GM12892 (cell line): ENCODE data around the gene PMM1.

Source experiments
- DNase-seq: peaks from one replicate; pipeline ENCODE4 v3.0.0; 2011; ENCODE audit not compliant: insufficient read length
- FAIRE-seq: peaks from 2 replicates; lab custom pipeline; 2011; peaks lifted over from hg19 to GRCh38; lab: Jason Lieb, UNC
- POLR2A ChIP-seq: IDR thresholded peaks from 2 replicates; pipeline ENCODE4 v1.6.1; 2011; ENCODE audit warnings: low read depth, low read length, control low read depth
- POLR2AphosphoS5 ChIP-seq: IDR thresholded peaks from 2 replicates; pipeline ENCODE4 v1.6.1; 2011; ENCODE audit warnings: low read depth, low read length, control low read depth
- TAF1 ChIP-seq: IDR thresholded peaks from 2 replicates; pipeline ENCODE4 v1.6.1; 2011; ENCODE audit warnings: low read depth, mild to moderate bottlenecking, control low read depth, low read length, borderline replicate concordance

PMM1 gene

DNA sequence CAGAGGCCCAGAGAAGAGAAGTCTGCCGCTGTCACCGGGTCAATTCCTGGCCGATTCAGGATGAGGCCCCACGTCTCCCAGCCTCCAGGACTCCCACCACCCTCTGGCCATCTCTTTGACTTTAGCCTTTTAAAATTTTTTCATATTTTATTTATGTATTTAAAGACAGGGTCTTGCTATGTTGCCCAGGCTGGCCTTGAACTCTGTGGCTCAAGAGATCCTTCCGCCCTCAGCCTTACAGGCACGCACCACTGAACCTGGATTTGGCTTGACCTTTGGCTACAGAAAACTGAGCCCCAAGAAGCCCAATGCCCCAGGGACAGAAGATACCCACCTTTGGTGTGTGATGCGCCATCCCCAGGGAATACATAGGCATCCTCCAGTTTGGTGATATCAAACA lies 49.3 kb downstream of the PMM1 start:
- no peak for FAIRE-seq
- TF ChIP-seq POLR2A: no peak
- TF ChIP-seq POLR2AphosphoS5: no peak
- no peak for TF ChIP-seq TAF1
- DNase-seq: no peak

DNA sequence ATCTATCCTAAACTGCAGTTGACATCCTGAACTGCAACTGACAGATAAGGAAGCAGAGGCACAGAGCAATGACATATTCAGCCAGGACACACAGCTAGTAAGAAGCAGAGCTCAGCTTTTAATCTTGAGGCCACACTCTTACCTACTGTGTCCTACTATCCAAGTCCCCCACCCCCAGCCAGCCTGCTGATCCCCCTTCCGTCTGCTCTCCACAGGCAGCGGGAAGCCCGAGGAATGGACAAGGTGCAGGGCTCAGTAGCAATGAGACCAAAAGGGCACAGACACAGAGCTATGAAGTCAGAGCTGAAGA lies 49.7 kb downstream of the PMM1 start:
- TF ChIP-seq POLR2A: no peak
- no peak for TF ChIP-seq TAF1
- TF ChIP-seq POLR2AphosphoS5: no peak
- FAIRE-seq (no peak), DNase-seq (no peak)

DNA sequence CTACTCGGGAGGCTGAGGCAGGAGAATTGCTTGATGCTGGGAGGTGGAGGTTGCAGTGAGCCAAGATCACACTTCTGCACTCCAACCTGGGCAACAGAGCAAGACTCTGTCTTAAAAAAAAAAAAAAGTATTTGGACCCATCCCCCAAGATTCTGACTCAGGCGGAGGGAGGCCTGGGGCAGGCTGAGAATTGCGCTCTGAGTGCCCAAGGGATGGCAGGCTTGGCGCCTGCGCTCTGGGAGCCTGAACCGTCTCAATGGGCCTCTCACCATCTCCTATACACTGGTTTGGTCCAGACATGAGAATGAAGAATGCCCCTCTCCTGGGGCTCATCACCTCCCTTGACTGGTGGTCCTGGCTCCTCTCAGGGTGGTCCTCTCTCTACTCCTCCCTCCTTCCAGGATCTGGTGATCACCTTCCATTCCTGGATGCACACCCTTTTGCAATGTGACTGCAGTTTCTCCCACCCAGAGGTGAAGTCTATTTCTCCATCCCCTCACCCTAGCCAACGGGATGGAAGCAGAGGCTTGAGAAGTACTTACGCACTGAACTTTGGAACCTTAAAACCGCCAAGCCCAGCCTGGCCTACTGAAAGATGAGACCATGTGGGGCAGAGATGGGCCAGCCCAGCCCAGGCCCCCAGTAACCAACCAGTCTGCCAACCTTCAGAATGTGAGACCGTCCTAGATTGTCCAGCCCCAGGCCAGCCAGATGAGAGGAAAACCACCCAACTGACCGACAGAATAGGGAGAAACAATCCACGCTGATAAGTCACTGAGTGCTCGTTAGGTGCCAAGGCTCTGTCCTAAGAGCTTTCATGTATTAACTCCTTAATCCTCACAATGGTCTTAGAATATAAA lies 50.3 kb downstream of the PMM1 start:
- TF ChIP-seq POLR2AphosphoS5: no peak
- no peak for TF ChIP-seq POLR2A
- no peak for TF ChIP-seq TAF1
- DNase-seq (no peak), FAIRE-seq (no peak)

DNA sequence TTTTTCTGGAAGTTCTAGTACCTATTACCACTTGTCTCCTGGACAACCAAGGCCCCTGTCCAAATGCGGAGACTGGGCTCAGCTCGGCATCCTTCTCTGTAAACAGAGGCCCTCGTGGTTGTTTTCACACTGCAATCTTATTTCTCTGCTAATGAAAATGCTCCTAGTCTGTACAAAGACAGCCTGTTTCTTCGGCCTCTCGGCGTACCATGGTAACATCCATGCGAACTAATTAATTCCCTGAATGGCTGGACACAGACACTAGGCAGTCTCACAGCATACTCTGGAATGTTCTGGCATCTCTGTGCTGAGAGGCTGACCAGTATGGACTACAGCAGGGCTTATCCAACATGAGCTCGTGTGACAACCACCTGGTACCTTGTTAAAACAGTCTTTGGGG lies 51.1 kb downstream of the PMM1 start:
- FAIRE-seq (no peak), DNase-seq (no peak)
- TF ChIP-seq POLR2AphosphoS5 (no peak), TAF1 (no peak), POLR2A (no peak)

DNA sequence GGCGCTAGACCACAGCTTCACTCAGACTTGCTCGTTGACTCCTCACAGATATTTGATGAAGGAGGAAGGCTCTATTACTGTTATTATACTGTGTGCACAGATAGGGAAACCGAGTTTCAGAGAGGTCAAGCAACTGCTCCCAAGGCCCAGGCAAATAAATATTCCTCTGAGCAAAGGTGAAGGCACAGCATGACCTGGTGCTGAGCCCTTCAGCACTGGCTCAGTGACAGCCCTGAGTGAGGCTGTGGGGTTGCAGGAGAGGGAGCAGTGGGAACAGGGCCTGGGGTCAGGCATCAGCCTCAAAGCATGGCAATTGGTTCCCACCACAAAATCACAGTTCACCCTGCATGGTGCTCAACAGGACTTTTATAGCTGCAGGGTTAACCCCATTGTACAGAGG lies 52.4 kb downstream of the PMM1 start:
- no peak for TF ChIP-seq POLR2AphosphoS5
- no peak for TF ChIP-seq POLR2A
- no peak for TF ChIP-seq TAF1
- no peak for FAIRE-seq
- no peak for DNase-seq

DNA sequence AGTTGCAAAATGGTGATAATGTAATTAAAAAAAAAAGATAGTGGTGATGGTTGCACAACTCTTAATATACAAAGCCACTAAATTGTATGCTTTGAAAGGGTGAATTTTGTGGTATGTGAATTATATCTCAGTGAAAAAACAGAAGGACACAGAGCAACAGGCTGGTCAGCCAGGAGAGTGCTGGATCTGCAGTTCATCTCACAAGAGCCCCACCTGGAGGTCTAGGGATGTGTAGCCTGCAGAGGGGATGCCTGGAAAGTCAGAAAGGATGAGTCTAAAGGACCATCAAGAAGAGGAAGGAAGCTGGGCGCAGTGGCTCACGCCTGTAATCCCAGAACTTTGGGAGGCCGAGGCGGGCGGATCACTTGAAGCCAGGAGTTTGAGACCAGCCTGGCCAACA lies 54.4 kb downstream of the PMM1 start:
- DNase-seq (no peak), FAIRE-seq (no peak)

DNA sequence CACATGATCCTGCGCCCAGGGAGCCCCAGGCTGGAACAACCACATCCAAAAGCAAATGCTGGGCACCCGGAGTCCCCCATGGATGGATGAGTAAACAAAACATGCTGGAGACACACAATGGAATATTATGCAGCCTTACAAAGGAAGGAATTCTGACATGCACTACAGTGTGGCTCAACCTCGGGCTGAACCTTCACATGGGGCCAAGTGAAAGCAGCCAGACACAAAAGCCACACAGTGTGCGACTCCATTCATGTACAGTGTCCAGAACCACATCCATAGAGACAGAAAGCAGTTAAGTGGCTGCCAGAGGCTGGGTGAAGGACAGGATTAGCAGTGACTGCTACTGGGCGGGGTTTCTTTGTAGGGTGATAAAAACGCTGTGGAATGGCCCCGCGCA lies 55.4 kb downstream of the PMM1 start:
- FAIRE-seq: no peak
- no peak for TF ChIP-seq TAF1
- TF ChIP-seq POLR2AphosphoS5: no peak
- TF ChIP-seq POLR2A: no peak
- no peak for DNase-seq

More for the DNA sequence above, 54.4 kb downstream of the PMM1 start:
- TF ChIP-seq TAF1 (no peak), POLR2AphosphoS5 (no peak), POLR2A (no peak)

DNA sequence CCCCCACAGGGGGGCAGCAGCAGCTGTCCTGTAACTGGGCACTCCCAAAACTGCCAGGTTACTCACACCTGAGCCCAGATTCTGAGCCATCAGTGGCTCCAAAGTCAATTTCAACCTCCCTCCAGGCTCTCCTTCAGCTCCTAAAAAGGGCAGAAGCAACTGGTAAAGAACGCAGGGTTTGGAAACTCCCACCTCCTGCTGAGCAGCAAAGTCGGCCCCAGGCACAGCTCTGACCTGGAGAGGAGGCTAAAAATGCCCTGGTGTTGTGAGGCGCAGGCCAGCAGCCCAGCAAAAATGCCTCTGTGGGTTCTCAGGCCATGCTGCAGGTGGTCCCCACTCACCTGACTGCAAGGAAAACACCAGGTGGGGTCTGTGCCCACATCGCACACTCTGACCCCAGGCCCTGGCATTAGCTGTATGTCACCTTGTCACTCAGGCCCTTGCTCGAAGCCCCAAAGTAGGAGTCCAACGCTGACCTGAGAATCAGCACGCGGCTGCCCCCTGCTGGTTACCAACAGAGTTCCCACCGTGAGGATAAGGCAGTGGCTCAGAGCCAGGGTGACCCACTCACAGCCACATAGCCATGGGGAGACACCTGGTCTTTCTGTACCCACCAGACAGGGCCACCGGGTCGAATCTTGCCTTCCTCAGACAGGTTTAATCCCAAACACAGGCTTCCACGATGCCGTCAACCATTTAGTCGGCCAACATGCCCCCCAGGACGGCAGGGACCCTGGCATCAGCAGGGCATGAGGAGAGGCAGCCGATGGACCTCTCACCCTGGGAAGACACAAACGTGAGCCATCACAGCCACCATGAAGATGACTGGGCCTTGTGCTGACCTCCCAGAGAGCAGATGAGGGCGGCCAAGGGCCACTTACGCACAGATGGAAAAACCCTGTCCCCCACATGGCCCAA lies 56.5 kb downstream of the PMM1 start:
- FAIRE-seq (peak; percentile 89), DNase-seq (peak; percentile 76)
- TF ChIP-seq POLR2AphosphoS5: no peak
- TF ChIP-seq TAF1: no peak
- TF ChIP-seq POLR2A: no peak

DNA sequence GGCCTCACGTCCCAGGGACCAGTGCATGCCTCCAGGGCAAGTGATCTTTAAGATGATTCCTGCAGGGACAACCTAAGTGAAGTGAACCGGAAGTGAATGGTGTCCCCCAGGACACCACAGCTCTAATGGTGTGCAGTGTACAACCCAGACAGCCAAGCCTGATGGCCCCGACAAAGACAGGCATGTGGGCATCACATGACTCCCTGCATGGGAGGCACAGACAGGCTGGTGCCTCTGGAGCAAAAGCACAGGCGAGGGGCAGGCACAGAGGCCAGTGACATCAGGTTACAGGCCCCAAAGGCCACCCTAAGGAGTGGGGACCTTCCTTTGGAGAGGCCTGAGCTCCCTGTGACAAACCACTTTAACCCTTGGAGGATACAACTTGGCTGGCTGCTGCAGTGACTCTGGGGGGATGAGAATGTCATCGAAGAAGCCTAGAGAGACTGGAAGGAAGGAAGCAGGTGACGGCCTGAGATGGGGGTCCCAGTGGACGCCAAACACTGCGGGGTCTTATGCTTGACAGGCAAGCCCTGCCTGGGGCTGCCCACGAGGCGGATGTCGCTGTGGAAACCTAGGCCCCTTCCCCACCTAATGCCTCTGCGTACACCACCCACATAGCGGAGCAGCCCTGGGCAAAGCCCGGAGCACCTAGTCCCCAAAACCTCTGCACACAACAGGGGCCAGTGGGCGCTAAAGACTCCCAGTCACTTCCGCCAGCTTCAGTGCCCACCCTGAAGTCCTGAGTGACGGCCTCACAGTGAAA lies 57.7 kb downstream of the PMM1 start:
- TF ChIP-seq POLR2AphosphoS5 (no peak), TAF1 (no peak), POLR2A (no peak; the same call in 1 of the 2 replicates)
- DNase-seq: no peak
- FAIRE-seq: no peak

DNA sequence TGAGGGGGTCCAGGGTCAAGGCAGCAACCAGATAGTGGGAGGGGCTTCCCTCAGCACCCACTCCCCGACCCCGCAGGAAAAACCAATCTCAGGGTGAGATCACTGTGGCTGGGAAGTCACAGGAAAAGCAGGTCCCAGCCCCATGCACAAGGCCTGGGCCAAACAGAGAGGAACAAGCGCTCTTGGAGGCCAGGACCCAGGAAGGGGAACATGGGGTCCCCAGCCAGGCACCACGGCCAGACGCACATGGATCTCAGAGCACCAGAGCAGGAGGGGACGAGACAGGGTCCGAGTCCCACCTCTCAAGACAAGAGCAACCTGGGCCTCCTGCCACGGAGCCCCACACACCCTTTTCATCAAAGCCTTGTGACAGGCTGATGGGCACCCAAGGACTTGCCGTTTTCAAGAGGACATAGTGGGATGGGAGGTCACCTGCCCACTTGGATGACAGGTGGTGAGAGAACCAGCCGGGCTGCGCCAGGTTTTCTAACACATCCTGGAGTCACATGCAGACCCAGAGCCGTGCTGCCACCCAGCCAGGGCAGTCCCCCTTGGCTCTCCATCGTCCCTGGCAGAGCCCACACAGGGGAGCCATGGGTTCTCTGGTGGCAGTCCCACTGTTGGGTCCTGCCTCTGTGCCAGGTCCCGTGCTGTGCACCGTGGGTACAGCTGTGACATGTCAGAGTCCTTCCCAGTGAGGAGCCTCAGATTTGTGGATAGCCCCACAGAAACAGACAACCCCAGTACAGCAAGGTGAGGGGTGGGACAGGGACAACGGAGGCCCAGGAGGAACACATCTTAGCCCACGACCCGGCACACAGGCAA lies 58.5 kb downstream of the PMM1 start:
- FAIRE-seq: no peak
- TF ChIP-seq POLR2AphosphoS5: no peak; the same call in 1 of the 2 replicates
- no peak for TF ChIP-seq TAF1
- TF ChIP-seq POLR2A: no peak; the same call in 1 of the 2 replicates
- no peak for DNase-seq

DNA sequence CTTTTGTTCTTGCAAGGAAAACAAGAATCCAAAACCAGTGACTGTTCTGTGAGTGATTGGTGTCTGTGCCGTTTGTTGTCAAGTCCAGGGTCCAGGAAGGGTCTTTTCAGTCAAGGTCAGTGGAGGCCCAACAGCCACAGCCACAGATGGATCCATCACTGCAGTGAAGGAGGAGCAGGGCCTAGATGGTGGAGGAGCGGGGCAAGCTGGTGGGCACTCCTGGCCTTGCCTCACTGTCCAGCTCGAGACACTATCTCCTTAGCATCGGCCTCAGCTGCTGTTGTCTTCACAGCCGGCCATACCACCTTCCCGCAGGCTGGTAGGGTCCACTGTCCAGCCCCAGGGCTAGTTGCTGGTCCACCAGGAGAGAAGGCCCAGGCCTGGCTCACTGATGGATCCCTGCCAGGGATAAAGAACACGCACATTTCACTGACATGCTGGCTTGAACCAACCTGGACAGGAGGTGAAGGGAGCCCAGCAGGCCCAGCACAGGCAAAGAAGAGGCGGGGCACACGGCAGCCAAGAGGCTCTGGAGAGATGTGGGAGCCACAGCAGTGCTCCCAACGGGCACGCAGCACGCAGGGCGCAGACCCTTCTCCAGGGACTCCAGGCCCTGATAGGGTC lies 60.6 kb downstream of the PMM1 start:
- FAIRE-seq: no peak
- TF ChIP-seq POLR2AphosphoS5 (no peak), POLR2A (no peak), TAF1 (no peak)
- DNase-seq: no peak
